C4-2B (cell line): ENCODE measurements around the gene LRRC8B.

Source experiments
- H3K27ac ChIP-seq: fragments of 450-650 bp; 2 replicates; pipeline ENCODE4 v1.5.1; 2017
- CTCF ChIP-seq: fragments of 450-650 bp; conservative IDR thresholded peaks from 2 replicates; pipeline ENCODE4 v1.5.1; 2017; ENCODE audit warnings: mild to moderate bottlenecking
- ZFX ChIP-seq: fragments of 450-650 bp; IDR thresholded peaks from 2 replicates; pipeline ENCODE4 v1.6.1; 2017

LRRC8B gene

GRCh38 chr1:89644119-89644814, 119.6 kb downstream of the LRRC8B start:
- TF ChIP-seq CTCF: no peak
- no peak for TF ChIP-seq ZFX

GRCh38 chr1:89646259-89646658, 121.6 kb downstream of the LRRC8B start:
- H3K27ac ChIP-seq: no peak overlapping the region
- no peak for TF ChIP-seq CTCF

More at GRCh38 chr1:89644119-89644814, 119.6 kb downstream of the LRRC8B start:
- no peak overlapping the region for H3K27ac ChIP-seq
